Uterus (tissue), 4 donors: ENCODE data around the gene WDR45B. TPM values are rescaled to one million over a fixed set of nuclear protein-coding genes. Genes with fewer than 3 reads are reported as not detected.
"Not testable (repeated sequence)": the region's sequence is repeated elsewhere in the genome, so short reads cannot be mapped to it uniquely, and the experiment has no call there.

Experiments
- DNase-seq, 2 donors: peaks; one replicate each; pipeline ENCODE4 v3.0.0-alpha.2; 2019 to 2020
- H3K27ac ChIP-seq, 2 donors: fragments of 200-600 bp; sonication (generic); 1 replicate in 1 of 2; 2 replicates in 1 of 2; pipeline ENCODE4 v1.5.1; 2016 to 2018
- H3K27me3 ChIP-seq, 2 donors: fragments of 200-600 bp; sonication (generic); one replicate each; pipeline ENCODE4 v1.5.1; 2018 to 2019; ENCODE audit warnings: control low read depth in 1 of 2
- H3K36me3 ChIP-seq, 2 donors: fragments of 200-600 bp; sonication (generic); one replicate each; pipeline ENCODE4 v1.5.1; 2019; ENCODE audit warnings: control low read depth in 1 of 2
- H3K4me1 ChIP-seq, 2 donors: fragments of 200-600 bp; sonication (generic); one replicate each; pipeline ENCODE4 v1.5.1; 2018 to 2019; ENCODE audit warnings: control low read depth in 1 of 2
- H3K4me3 ChIP-seq, 2 donors: fragments of 200-600 bp; sonication (generic); 1 replicate in 1 of 2; 2 replicates in 1 of 2; pipeline ENCODE4 v1.5.1; 2018 to 2019; ENCODE audit warnings: mild to moderate bottlenecking in 1 of 2
- H3K9me3 ChIP-seq, 2 donors: fragments of 200-600 bp; sonication (generic); one replicate each; pipeline ENCODE4 v1.5.1; 2019; ENCODE audit warnings: control low read depth in 1 of 2
- POLR2A ChIP-seq, 2 donors: fragments of 450-650 bp; IDR thresholded peaks; one replicate each; pipeline ENCODE4 v1.6.1; 2016; ENCODE audit warnings: antibody characterized with exemption in 2 of 2, mild to moderate bottlenecking in 1 of 2, moderate library complexity in 1 of 2
- intact Hi-C: fragments of 100-400 bp; cut with DNase I; formaldehyde crosslinking; loops from one replicate; pipeline ENCODE4 v1.15.1; 2023; ENCODE audit warnings: low total_unique reads
- total RNA-seq, 4 donors: library from RNA; depleted of rRNA in 3 of 4; stranded (reverse); fragments of >200 nt in 3 of 4; gene quantifications; one replicate each; pipeline versions ENCODE4 v1.1.0 to v1.2.4, GENCODE V29; 2014 to 2023
- TF ChIP-seq, protein P1 (sequence below), 4 experiments: fragments of 200-600 bp in 2 of 4; fragments of 450-650 bp in 2 of 4; sonication (generic) in 2 of 4; IDR thresholded peaks; one replicate each; pipeline ENCODE4 v1.5.1; 2016 to 2019; ENCODE audit warnings: antibody characterized with exemption in 4 of 4, mild to moderate bottlenecking in 2 of 4, moderate library complexity in 1 of 4
- donor health status: DM: yes; HTN: yes; CAD: no.

Gene WDR45B
- total RNA-seq, 4 donors from 2014 or later, result 56.5 to 111 (median 85.4) TPM

GRCh38 chr17:82656266-82656665 is 8.0 kb upstream of the WDR45B start:
- Histone ChIP-seq H3K4me3 (no peak overlapping the region), H3K36me3 (no peaks in the 10 kb centered on the region), H3K27ac (no peak overlapping the region), H3K4me1 (no peaks in the 10 kb centered on the region), H3K27me3 (no peaks in the 10 kb centered on the region), H3K9me3 (no peaks in the 10 kb centered on the region)
- DNase-seq, result no peak
- intact Hi-C loops, result no loop called here
- TF ChIP-seq, protein P1, sequence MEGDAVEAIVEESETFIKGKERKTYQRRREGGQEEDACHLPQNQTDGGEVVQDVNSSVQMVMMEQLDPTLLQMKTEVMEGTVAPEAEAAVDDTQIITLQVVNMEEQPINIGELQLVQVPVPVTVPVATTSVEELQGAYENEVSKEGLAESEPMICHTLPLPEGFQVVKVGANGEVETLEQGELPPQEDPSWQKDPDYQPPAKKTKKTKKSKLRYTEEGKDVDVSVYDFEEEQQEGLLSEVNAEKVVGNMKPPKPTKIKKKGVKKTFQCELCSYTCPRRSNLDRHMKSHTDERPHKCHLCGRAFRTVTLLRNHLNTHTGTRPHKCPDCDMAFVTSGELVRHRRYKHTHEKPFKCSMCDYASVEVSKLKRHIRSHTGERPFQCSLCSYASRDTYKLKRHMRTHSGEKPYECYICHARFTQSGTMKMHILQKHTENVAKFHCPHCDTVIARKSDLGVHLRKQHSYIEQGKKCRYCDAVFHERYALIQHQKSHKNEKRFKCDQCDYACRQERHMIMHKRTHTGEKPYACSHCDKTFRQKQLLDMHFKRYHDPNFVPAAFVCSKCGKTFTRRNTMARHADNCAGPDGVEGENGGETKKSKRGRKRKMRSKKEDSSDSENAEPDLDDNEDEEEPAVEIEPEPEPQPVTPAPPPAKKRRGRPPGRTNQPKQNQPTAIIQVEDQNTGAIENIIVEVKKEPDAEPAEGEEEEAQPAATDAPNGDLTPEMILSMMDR (IDR thresholded peaks at IDR 0.05), result no peak
- TF ChIP-seq POLR2A (IDR thresholded peaks at IDR 0.05), result no peak

DNA sequence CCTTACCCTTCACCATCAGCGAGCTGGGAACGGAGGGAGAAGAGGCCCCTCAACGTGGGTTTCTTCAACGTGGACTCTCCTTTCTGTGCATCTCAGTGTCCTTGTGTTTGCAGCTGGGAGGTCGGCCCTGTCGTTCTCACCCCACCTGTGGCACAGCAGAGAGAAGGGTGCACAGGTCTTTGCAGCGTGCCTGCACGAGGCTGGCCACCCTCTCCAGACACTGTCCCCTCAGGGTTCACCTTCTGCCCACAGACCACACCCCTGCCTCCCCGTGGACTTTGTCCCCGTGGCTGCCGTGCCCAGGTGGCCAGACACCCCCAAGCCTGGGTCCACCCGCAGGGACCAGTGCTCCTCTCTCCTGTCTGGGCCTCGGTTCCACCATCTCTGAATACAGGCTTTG is 7.3 kb upstream of the WDR45B start:
- H3K9me3 ChIP-seq, result no peaks in the 10 kb centered on the region
- H3K27ac ChIP-seq, result no peak overlapping the region
- intact Hi-C loops, result no loop called here
- no peak overlapping the region for H3K4me3 ChIP-seq
- H3K4me1 ChIP-seq, result no peaks in the 10 kb centered on the region
- H3K27me3 ChIP-seq, result no peaks in the 10 kb centered on the region
- DNase-seq, result no peak
- no peak for TF ChIP-seq POLR2A (IDR thresholded peaks at IDR 0.05)
- H3K36me3 ChIP-seq, result no peaks in the 10 kb centered on the region

DNA sequence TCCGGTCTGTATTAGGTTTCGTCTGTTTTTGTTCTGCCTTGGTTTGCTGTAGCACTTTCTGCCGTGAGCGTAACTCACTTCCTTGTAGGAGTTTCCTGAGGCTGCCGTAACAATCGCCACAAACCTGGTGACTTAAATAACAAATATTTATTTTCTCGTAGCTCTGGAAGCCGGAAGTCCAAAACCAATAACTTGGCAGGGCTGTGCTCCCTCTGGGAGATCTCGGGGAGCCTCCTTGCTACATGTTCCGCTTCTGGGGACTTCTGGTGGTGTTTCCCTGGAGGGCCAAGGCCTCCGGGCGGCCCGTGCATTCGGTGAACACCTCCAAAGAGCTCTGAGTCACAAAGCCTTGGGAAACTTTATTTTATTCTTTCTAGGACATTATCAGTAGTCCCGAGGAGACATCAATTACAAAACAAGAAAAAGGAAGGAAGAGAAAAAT is 6.8 kb upstream of the WDR45B start:
- Histone ChIP-seq H3K4me1 (no peaks in the 10 kb centered on the region), H3K36me3 (no peaks in the 10 kb centered on the region), H3K27me3 (no peaks in the 10 kb centered on the region), H3K27ac (peak overlapping the region in 1 of 2 donors; percentile 33), H3K9me3 (no peaks in the 10 kb centered on the region), H3K4me3 (no peak overlapping the region)
- DNase-seq, result no peak
- TF ChIP-seq, protein P1 (IDR thresholded peaks at IDR 0.05), result no peak
- TF ChIP-seq POLR2A (IDR thresholded peaks at IDR 0.05), result no peak
- intact Hi-C loops, result no loop called here

DNA sequence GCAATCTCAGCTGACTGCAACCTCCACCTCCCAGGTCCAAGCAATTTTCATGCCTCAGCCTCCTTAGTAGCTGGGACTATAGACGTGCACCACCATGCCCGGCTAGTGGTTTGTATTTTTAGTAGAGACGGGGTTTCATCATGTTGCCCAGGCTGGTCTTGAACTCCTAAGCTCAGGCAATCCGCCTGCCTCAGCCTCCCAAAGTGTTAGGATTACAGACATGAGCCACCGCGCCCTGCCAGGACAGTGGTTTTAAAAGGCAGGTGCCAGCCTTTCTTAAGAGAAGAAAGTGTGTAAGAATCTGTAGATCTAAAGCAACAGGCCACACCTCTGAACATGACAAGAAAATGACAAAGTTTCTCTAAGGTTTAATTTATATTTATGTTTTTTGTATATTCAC is 6.4 kb upstream of the WDR45B start:
- H3K4me1 ChIP-seq, H3K9me3 ChIP-seq, H3K27me3 ChIP-seq, intact Hi-C loops, H3K36me3 ChIP-seq, H3K4me3 ChIP-seq, DNase-seq: not testable (repeated sequence)
- H3K27ac ChIP-seq, result peak overlapping the region in 1 of 2 donors; percentile 33

DNA sequence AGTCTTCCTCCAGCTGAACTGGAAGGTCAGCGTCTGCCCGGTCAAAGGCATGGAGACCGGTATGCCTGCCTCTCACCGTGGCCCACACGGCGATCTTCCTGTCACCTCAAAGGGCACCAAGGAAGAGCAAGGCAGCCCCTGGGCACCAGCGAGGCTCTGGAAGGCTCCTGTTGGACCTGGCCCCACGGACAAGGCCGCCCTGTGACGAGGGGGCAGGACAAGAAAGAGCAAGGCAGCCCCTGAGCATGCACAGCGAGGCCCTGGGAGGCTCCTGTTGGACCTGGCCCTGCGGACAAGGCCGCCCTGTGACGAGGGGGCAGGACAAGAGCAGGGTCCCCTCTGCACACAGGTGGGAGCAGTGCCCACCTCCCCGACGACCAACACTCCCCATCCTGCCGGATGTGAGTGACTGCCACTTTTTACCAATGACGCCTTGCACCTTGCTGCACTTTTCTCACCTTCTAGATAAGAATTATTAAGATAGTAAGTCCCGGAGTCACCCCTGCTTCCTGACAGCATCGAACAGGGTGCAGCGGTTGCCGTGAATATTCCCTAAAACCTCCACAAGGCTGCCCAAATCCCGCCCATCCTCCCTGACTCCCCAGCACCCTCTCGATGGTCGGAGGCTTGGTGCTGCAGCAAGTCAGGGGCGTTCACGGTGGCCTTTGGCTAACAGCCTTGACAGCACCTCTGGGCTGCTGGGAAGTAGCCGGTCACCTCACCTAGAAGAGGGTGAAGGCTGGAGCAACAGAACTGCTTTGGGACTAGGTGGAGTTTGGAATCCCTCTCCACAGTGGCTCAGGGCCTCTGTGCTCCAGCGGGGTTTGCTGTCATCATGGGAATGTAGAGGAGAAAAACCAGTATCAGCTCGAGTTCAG is 5.6 kb upstream of the WDR45B start:
- Histone ChIP-seq H3K4me1 (no peaks in the 10 kb centered on the region), H3K27ac (no peak overlapping the region), H3K4me3 (no peak overlapping the region), H3K36me3 (no peaks in the 10 kb centered on the region), H3K27me3 (no peaks in the 10 kb centered on the region), H3K9me3 (no peaks in the 10 kb centered on the region)
- no peak for DNase-seq
- TF ChIP-seq POLR2A (IDR thresholded peaks at IDR 0.05), result no peak
- TF ChIP-seq, protein P1 (IDR thresholded peaks at IDR 0.05), result no peak
- intact Hi-C loops, result no loop called here

GRCh38 chr17:82650723-82651122 is 2.5 kb upstream of the WDR45B start:
- no peak overlapping the region for H3K27ac ChIP-seq

More at GRCh38 chr17:82650723-82651122, 2.5 kb upstream of the WDR45B start:
- no peaks in the 10 kb centered on the region for H3K9me3 ChIP-seq
- H3K27me3 ChIP-seq, result no peaks in the 10 kb centered on the region
- intact Hi-C loops, result no loop called here
- peaks cover 0 to 6% of the 10 kb centered on the region in 2 donors for H3K4me1 ChIP-seq
- H3K36me3 ChIP-seq, result no peaks in the 10 kb centered on the region
- DNase-seq, result no peak
- no peak overlapping the region for H3K4me3 ChIP-seq
- no peak for TF ChIP-seq POLR2A (IDR thresholded peaks at IDR 0.05)
- TF ChIP-seq, protein P1 (IDR thresholded peaks at IDR 0.05), result no peak
